Psoas muscle (tissue), 8 donors: ENCODE results near the gene MAP2K1. TPM values are rescaled to one million over a fixed set of nuclear protein-coding genes. Genes with fewer than 3 reads are reported as not detected.
A peak's percentile ranks its signal among the peaks of the same experiment; 100 is the strongest.

Experiments
- ATAC-seq, 4 donors: fragments of 200-7000 bp; cut with Tn5 transposase; one replicate each; pipeline ENCODE4 v1.9.1; 2020; ENCODE audit warnings: moderate library complexity in 3 of 4, mild to moderate bottlenecking in 2 of 4
- DNase-seq, 2 donors: peaks; one replicate each; pipeline ENCODE4 v3.0.0-alpha.2; 2020
- H3K27ac ChIP-seq: fragments of 200-600 bp; one replicate; pipeline ENCODE4 v1.8.0; 2022
- H3K27me3 ChIP-seq, 3 donors: fragments of 200-600 bp in 1 of 3; one replicate each; pipeline versions ENCODE4 v1.6.1 to v1.8.0; 2013 to 2022; ENCODE audit warnings: low read length in 2 of 3, mild to moderate bottlenecking in 2 of 3, moderate library complexity in 1 of 3; ENCODE audit not compliant: insufficient read depth in 3 of 3
- H3K36me3 ChIP-seq, 2 donors: fragments of 200-600 bp in 1 of 2; one replicate each; pipeline versions ENCODE4 v1.6.1 to v1.8.0; 2013 to 2022; ENCODE audit warnings: low read depth in 1 of 2, mild to moderate bottlenecking in 1 of 2, moderate library complexity in 1 of 2; ENCODE audit not compliant: insufficient read depth in 1 of 2
- H3K4me1 ChIP-seq: fragments of 200-600 bp; one replicate; pipeline ENCODE4 v1.8.0; 2022
- H3K4me3 ChIP-seq: fragments of 200-600 bp; one replicate; pipeline ENCODE4 v1.8.0; 2022; ENCODE audit warnings: mild to moderate bottlenecking
- H3K9me3 ChIP-seq: fragments of 200-600 bp; one replicate; pipeline ENCODE4 v1.8.0; 2022
- WGBS, 3 donors: extraction: QIAGEN DNeasy Blood & Tissue Kit; methylation state at CpG; one replicate each; pipeline versions ENCODE4 v1.1.6 to v1.1.7; 2013; 5-methylcytosine and 5-hydroxymethylcytosine counted together
- intact Hi-C, 2 donors: fragments of 100-400 bp; cut with DNase I; formaldehyde crosslinking; loops; one replicate each; pipeline versions ENCODE4 v1.11.0 to v1.14.2; 2022
- polyA plus RNA-seq, 3 donors: library from polyadenylated mRNA; stranded (reverse); fragments of 200-250 nt; gene quantifications; one replicate each; pipeline ENCODE4 v1.2.3, GENCODE V29; 2013
- total RNA-seq, 4 donors: library from RNA; stranded (reverse); fragmentation: NEBNext Ultra II Directional in 2 of 4; extraction: Animal tissue kit (Norgen Biotek cat#: 25700) in 2 of 4; gene quantifications; one replicate each; pipeline versions ENCODE4 v1.2.1 to v1.2.4, GENCODE V29; 2021 to 2023
- TF ChIP-seq, protein P1 (sequence below): fragments of 200-600 bp; IDR thresholded peaks from one replicate; pipeline ENCODE4 v1.8.0; 2022; ENCODE audit warnings: antibody characterized with exemption
- donor health status: healthy with polysubstance abuse.
- donor health status: DM: no; HTN: no; CAD: no; lungs with moderate emphysema.
- donor health status: Bipolar disorder and iron deficiency.
- donor health status: healthy.
- donor health status: DM: yes; HTN: yes; CAD: no.
- donor health status: DM: no; HTN: no; CAD: no.
- donor health status: DM: no; HTN: no; CAD: no.
- donor health status: DM: yes; HTN: yes; CAD: no.

Gene MAP2K1
- total and polyA plus RNA-seq, 7 donors = 56.3 to 135 (median 66.9) TPM

- WGBS, 3 donors = 0 to 1% (median 0%) methylated on average over 12 of the region's 12 CpGs
- peak overlapping the region; percentile 85 for H3K4me3 ChIP-seq
- H3K9me3 ChIP-seq = no peaks in the 10 kb centered on the region
- peak in 2 of 4 donors; percentile 18 to 27 for ATAC-seq
- no peak for DNase-seq
- intact Hi-C loops = loop anchor here in 1 of 2 donors (2.0 kb wide), 1 partner anchor 119 kb away; no protein-coding TSS in a partner anchor
- peaks cover 8 to 45% of the 10 kb centered on the region in 2 donors for H3K36me3 ChIP-seq
- H3K4me1 ChIP-seq = peaks cover 22% of the 10 kb centered on the region
- TF ChIP-seq, protein P1, sequence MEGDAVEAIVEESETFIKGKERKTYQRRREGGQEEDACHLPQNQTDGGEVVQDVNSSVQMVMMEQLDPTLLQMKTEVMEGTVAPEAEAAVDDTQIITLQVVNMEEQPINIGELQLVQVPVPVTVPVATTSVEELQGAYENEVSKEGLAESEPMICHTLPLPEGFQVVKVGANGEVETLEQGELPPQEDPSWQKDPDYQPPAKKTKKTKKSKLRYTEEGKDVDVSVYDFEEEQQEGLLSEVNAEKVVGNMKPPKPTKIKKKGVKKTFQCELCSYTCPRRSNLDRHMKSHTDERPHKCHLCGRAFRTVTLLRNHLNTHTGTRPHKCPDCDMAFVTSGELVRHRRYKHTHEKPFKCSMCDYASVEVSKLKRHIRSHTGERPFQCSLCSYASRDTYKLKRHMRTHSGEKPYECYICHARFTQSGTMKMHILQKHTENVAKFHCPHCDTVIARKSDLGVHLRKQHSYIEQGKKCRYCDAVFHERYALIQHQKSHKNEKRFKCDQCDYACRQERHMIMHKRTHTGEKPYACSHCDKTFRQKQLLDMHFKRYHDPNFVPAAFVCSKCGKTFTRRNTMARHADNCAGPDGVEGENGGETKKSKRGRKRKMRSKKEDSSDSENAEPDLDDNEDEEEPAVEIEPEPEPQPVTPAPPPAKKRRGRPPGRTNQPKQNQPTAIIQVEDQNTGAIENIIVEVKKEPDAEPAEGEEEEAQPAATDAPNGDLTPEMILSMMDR = no peak
- peak overlapping the region; percentile 96 for H3K27ac ChIP-seq
- no peaks in the 10 kb centered on the region for H3K27me3 ChIP-seq
These were observed 117.3 kb downstream of the MAP2K1 start for GRCh38 chr15:66503780-66504562.

DNA sequence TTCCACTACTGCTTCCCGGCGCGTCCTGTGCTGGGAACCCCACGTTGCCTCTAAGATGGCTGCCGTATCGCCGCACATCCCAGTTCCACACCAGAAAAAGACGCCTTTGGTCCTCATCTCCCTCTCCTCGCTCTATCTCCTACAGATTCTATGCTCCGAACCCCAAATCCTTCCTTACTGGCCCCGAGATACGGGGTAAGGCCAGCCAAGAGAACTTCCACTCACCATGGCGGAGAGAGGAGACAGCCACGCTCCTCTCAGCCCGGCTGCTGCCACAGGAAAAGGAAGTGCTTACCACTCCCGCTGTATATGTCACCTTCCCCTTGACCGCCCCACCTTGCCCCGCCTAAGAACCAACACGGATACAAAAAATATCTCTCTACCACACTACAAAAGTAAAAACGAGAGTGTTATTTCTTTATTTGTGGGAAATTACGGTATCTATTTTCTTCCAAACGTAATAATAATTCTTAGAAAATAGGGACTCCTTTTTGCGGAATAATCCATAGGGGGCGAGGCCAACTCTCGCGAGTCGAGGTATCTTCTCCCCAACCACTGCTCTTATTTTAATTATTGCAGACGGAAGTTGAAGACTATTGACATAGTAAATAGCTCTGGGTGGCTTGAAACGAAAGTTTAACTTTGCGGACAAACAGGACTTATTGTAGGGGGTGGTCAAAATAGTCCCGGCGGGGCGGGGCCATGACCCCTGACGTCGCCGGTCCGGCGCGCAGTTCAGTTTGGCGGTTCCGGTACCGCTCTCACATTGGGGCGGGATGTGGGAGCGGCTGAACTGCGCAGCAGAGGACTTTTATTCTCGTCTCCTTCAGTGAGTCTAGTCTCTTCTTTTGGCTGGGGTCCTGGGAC lies 118.1 kb downstream of the MAP2K1 start, which contains the start of the genes RPL4 and ZWILCH:
RPL4 (minus strand) TSS at position 293 of the 867 bp plus-strand sequence; CDS start at position 228, 65 bp downstream.
ZWILCH (plus strand) TSS at position 764 of the 867 bp plus-strand sequence; CDS start at position 777, 13 bp downstream.
- peak within 1 kb of the TSS; percentile 85 for H3K4me3 ChIP-seq
- H3K27ac ChIP-seq = peak within 1 kb of the TSS; percentile 96
- H3K9me3 ChIP-seq = no peaks in the 10 kb centered on the region
- TF ChIP-seq, protein P1 = peak; percentile 20
- WGBS, 3 donors = 0 to 1% (median 0%) methylated on average over 46 of the region's 46 CpGs
- peak; percentile 84 to 89 for DNase-seq
- no peaks in the 10 kb centered on the region for H3K27me3 ChIP-seq
- H3K36me3 ChIP-seq = peaks cover 8 to 37% of the 10 kb centered on the region in 2 donors
- peaks cover 22% of the 10 kb centered on the region for H3K4me1 ChIP-seq
- intact Hi-C loops = loop anchor here in 1 of 2 donors (2.0 kb wide), 1 partner anchor 120 kb away; no protein-coding TSS in a partner anchor
- ATAC-seq = peak; percentile 90 to 96 (median 92)

DNA sequence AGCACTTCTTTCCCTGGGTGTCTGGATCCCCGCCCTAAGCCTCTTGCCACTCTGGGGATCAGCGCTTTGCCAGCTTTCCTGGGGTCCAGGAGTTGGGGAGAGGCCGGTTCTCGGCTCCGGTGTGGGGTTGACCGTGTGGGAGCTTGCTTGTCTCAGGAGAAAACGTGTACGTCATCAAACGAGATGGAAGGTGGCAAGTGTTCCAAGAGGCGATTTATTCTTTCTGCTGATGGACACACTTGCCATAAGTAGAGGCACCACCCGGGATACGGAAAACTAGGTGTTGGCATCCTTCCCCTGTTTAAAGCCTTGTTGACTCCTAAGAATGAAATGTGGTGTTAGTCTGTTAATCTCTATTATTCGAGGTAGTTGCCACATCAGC lies 118.7 kb downstream of the MAP2K1 start:
- 0 to 1% (median 1%) methylated on average over 13 of the region's 13 CpGs for WGBS, 3 donors
- H3K9me3 ChIP-seq = no peaks in the 10 kb centered on the region
- DNase-seq (no peak), ATAC-seq (no peak)
- no peaks in the 10 kb centered on the region for H3K27me3 ChIP-seq
- peak overlapping the region; percentile 85 for H3K4me3 ChIP-seq
- peak overlapping the region; percentile 96 for H3K27ac ChIP-seq
- intact Hi-C loops = loop anchor here in 1 of 2 donors (2.0 kb wide), 1 partner anchor 121 kb away; no protein-coding TSS in a partner anchor
- peaks cover 22% of the 10 kb centered on the region for H3K4me1 ChIP-seq
- H3K36me3 ChIP-seq = peaks cover 8 to 31% of the 10 kb centered on the region in 2 donors
- TF ChIP-seq, protein P1 = no peak

DNA sequence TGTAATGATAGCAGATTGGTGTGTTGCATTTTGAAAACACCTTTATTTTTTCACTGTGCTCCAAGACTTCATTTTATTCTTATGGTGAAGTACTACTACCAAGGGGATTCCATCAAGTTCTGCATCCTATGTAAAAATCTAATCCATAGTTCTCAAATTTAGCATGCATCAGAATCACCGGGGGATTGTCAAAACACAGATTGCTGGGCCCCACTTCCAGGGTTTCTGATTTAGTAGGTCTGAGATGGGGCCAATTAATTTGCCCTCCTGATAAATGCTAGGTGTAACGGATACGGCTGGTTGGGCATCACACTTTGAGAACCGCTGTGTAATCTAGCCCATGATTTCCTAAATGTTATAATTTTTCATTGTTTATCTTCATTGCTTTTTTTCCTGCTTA lies 119.1 kb downstream of the MAP2K1 start:
- Histone ChIP-seq H3K36me3 (peaks cover 8 to 27% of the 10 kb centered on the region in 2 donors), H3K4me1 (peaks cover 22% of the 10 kb centered on the region), H3K27ac (peak overlapping the region; percentile 96), H3K9me3 (no peaks in the 10 kb centered on the region), H3K4me3 (peak overlapping the region; percentile 85), H3K27me3 (no peaks in the 10 kb centered on the region)
- WGBS, 3 donors = 36 to 45% (median 45%) methylated on average over 4 of the region's 4 CpGs
- intact Hi-C loops = loop anchor here in 1 of 2 donors (2.0 kb wide), 1 partner anchor 121 kb away; no protein-coding TSS in a partner anchor
- TF ChIP-seq, protein P1 = no peak
- ATAC-seq (no peak), DNase-seq (no peak)
